WI38 (cell line): ENCODE data around the gene ASB15.

ENCODE experiments used
- H3K4me3 ChIP-seq: 2 replicates; pipeline ENCODE4 v1.5.1; 2011; ENCODE audit warnings: low read depth, mild to moderate bottlenecking, control low read depth, low read length
- TF ChIP-seq, protein P1 (sequence below): IDR thresholded peaks from 2 replicates; pipeline ENCODE4 v1.5.1; 2012; ENCODE audit warnings: low read depth, mild to moderate bottlenecking, control low read depth, low read length

The ASB15 gene

GRCh38 chr7:123687161-123687560, 85.5 kb downstream of the ASB15 start:
- no peak overlapping the region for H3K4me3 ChIP-seq
- TF ChIP-seq, protein P1, sequence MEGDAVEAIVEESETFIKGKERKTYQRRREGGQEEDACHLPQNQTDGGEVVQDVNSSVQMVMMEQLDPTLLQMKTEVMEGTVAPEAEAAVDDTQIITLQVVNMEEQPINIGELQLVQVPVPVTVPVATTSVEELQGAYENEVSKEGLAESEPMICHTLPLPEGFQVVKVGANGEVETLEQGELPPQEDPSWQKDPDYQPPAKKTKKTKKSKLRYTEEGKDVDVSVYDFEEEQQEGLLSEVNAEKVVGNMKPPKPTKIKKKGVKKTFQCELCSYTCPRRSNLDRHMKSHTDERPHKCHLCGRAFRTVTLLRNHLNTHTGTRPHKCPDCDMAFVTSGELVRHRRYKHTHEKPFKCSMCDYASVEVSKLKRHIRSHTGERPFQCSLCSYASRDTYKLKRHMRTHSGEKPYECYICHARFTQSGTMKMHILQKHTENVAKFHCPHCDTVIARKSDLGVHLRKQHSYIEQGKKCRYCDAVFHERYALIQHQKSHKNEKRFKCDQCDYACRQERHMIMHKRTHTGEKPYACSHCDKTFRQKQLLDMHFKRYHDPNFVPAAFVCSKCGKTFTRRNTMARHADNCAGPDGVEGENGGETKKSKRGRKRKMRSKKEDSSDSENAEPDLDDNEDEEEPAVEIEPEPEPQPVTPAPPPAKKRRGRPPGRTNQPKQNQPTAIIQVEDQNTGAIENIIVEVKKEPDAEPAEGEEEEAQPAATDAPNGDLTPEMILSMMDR, result no peak

DNA sequence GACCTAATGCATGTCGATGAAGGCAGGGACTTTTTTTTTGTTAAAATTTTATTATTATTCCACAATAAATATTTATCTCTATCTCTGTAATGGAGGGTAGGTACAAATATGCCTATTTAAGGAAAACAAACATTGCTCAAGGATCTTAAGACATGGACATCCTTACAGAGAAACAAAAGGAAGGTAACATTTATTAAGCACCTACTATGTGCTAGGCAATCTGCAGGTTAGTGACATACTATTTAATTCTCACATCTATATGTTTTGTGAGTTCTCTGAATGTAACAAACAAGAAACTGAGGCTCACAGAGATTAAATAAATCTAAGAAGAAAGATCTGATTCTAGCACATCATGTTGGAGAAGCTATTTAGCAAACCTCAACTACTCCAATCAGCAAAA, 86.1 kb downstream of the ASB15 start:
- H3K4me3 ChIP-seq, result no peak overlapping the region
- TF ChIP-seq, protein P1, result no peak
